Measurements from ENCODE around the gene RAPGEF1.

Gene RAPGEF1

GRCh38 chr9:131595696-131596429, 144.0 kb downstream of the RAPGEF1 start:
- DNase-seq, result no peak

DNA sequence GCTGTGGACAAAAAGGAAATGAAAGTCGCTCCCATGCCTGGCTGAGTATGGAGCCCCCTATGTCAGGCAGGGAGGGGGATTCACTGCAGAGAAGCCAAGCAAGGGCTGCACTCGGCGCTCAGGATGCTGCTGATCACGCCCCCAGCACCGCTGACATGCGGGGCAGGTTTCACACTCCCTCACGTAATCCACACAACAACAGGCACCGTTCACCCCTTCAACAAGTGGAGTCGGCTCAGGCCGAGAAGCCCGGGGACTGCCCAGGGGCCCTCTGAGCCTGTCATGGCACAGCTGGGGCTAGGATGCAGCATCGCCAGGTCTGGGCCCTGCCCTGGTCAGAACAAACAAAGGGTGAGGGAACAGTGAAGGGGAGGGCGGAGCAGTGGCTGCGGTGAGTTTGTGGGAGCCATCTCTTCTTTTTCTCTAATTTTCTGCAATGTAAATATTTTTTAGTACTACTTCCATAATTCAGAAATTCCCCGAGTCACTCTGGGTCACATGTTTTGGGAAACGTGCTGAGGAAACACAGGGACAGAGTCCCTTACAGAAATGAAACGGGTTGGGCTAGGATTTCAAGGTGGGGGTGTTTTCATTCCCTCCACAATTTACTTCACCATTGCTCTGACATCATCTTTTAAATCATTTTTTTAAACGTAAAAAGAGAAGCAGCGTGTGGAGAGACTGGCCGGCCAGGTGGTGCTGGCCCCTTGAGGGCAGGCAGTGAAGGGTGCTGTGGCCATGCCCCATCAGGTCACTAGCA, 144.8 kb downstream of the RAPGEF1 start:
- DNase-seq, result no peak

DNA sequence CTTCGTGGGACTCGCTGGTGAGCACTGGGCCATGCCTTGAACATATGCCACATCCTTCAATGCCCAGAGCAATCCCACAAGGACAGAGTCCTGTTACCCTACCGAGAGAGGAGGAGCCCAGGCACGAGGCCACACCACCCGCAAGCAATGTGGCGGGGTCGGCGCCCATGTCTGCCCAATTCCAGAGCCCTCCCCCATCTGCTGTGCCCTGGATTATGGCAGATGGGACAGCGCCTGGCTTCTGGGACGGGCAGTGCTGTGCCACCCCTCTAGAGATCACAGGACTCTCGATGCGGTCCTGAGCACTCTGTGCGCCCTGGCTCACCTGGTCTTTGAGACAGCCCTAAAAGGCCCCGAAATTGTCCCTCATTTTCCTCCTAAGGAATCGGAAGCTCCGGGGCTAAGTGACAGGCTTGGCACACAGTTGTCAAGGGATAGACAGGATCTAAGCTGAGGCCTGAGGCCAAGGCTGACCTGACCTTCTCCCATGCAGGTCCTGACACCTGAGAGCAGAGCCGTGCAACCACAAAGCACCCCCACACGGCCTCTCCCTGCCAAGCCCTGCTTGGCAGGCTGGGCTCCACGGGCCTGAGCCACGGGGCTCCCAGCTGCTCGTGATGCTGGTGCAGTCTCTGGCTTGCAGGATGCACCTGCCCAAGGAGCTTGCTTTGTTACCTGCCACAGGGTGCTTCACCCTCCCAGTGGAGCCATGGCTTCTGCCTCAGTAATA, 145.8 kb downstream of the RAPGEF1 start:
- no peak for DNase-seq

DNA sequence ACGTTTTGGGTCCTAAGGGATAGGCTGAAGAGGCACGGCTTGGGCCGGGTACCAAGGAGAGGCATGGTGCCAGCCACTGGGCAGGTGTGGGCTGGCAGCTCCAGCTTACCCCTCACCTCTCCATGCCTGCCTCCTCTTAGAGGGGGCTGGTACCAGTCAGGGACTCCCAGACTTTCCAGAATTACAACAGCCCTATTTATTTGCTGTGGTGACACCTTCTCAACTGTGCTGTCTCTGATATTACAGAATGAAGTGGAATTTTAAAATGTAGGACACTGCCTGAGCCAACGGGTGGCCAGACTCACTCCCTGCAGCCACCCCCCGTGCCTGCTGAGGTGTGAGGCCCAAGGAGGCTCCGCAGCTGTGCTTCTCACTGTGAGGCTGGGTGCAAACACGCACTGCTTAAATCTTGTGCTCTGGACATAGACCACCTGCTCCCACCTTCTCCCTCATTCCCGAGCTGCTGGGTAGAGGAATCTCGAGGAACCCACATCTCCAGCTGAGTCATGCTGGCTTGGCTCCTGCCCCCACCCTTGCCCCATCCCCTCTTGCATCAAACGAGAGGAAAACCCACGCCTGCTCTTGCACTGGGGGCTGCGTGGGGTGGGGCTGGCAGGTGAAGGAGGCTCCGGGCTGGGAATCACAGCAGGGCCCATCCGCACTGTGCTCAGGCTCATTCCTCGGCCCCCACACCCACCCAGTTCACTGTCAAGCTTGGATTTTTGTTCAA, 146.6 kb downstream of the RAPGEF1 start:
- no peak for DNase-seq

DNA sequence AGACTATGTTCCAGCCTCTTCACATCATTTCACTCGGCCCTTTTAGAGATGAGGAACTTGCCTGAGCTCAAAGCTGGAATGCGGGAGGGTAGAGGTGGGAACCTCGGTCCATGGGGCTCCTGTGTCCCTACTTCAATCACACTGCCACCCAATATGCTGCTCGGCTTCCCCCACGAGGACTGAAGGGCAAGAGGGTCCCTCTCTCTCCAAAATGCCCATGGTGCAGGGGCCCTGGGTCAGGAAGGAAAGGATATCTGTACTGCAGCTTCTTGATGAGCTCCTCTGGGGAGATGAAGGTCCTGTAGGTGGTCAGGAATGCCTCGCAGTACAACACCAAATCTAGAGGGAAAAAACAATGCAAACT, 148.0 kb downstream of the RAPGEF1 start:
- no peak for DNase-seq

- DNase-seq, result peak; percentile 82
Measured at GRCh38 chr9:131590907-131591844, 148.7 kb downstream of the RAPGEF1 start.

DNA sequence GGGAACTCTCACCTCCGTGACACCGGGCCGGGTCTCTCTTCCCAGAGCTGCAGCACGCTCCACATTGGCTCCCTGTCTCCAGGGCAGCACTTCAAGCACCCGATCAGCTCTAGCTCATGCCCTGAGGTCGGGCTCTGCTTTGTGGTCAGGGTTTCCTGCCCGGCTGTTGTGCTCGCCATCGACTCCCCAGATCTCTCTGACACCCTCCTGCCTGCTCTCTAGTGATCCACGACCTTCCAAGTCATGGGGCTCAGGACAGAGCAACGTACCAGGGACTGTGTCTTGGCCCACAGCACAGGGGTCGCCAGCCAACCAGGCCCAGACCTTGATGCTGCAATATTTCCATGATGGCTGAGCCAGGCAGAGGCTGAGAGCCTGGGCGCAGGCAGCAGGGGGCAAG, 149.4 kb downstream of the RAPGEF1 start:
- no peak for DNase-seq

DNA sequence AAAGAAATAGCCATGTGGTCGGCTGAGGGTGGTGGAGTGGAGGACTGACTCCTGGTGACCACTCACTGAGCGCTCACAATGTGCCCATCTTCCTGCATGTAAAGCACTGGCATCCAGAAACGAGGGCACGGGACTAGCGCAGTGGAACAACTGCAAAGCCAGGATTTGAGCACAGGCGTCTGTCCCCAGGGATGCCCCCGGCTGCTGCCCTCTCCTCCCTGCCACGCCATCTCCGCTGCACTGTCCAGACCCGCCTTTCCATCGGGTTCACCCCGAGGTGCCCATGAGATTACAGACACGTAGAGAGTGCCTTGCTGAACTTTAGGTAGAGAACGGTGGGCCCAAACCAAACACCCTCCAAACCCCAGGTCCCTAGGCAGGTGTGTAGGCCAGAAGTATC, 149.9 kb downstream of the RAPGEF1 start:
- no peak for DNase-seq

DNA sequence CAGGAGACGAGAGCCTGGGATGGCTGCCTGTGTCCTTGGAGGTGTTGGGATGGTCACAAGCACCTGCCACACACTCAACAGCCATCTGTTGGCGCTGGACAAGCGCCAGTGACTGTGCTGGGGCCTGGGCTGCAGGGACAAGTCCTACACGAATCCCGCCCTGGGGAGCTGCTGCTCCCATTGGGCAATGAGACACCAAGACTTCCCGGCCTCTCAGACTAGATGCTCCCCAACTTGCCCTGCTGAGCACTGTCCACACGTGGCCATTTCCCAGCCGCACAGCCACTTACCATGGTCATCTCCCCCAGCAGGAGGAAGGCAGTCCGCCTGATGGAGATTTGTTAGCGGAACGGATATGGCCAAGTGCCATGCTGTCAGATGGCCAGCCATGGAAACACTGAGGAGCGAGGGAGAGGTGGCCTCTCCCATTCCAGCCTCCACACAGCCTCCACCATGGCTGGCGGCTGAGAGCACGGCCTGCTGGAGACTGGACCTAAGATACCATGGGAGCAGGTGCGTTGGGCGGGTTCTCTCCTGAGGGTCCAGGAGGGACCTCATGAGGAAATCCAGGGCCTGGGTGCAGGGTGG, 150.7 kb downstream of the RAPGEF1 start:
- DNase-seq, result no peak

GRCh38 chr9:131588396-131588795, 151.5 kb downstream of the RAPGEF1 start:
- no peak for DNase-seq

GRCh38 chr9:131587906-131588305, 152.0 kb downstream of the RAPGEF1 start:
- DNase-seq, result no peak

GRCh38 chr9:131587331-131587730, 152.5 kb downstream of the RAPGEF1 start:
- no peak for DNase-seq

DNA sequence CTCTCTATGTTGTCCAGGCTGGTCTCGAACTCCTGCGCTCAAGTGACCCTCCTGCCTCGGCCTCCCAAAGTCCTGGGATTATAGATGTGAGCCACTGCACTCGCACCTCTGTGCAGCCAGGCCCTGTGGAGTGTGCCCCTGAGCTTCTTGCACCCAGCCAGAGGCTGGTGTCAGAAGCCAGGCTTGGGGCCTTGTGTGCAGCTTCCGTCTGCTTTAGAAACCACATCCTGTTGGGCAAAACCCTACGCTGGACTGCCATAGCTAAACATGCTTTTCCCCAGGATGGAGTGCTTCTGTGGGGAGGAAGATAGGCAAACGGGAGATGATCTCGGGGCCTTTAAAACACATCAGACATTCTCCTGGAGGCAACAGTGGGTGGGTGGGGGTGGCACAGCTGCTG, 154.5 kb downstream of the RAPGEF1 start:
- DNase-seq, result no peak

DNA sequence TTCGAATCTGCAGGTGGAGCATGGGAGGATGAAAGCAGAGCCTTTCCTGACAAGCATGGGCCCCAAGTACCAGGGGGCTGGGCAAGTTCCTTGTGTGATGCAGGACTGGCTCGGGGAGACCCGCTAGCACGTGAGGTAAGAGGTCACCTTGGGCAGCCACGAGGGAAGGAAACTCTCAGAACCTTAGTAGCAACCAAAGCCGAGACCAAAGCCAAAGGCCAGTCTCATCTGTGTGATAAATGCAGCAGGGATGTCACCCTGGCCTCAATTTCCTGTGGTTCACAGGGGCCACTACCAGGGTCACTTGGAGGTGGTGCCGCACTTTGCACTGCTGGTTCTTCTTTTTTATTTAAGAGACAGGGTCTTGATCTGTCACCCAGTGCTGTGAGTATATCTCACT, 155.0 kb downstream of the RAPGEF1 start:
- DNase-seq, result no peak

DNA sequence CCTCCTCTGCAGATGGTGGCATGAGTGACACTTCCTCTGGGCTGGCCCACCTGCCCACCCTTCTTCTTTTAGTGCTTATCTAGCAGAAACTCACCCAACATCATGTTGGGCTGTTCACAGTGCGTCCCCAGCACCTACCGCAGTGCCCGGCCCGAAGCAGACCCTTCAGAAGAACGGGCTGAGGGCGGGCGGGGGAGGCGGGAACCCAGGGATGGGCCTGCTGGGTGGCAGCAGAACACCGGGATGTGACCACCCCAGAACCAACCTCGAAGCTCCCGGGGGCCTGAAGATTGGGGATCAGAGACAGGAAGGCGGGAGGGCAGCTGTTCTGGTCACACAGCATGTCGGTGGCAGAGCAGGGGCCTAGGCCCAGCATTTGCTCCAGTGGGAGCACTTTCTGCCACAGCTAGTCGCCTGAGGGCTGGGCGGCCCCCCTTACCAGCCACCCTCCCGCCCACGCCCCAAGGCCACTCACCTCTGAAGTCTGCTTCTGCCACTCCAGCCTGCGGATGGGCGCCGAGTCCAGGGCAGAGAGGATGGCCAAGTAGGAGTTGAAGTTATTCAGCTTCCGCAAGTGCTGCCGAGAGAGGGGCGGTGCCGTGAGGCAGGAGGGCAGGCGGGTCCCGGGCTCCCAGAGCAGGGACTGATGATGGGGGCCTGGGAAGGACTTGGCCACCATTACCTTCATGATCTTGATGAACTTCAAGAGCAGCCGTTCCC, 155.9 kb downstream of the RAPGEF1 start:
- no peak for DNase-seq

DNA sequence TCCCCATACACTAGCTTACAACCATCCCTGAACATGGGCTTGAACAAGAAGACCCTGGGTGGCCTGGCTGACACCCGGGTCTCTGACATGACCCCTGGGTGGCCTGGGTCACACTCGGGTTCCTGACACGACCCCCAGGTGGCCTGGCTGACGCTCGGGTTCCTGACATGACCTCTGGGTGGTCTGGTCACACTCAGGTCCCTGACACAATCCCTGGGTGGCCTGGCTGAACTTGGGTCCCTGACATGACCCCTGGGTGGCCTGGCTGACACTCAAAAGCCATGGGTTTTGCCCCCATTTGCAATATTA, 156.6 kb downstream of the RAPGEF1 start:
- no peak for DNase-seq

GRCh38 chr9:131582466-131583336, 157.2 kb downstream of the RAPGEF1 start:
- DNase-seq, result no peak

DNA sequence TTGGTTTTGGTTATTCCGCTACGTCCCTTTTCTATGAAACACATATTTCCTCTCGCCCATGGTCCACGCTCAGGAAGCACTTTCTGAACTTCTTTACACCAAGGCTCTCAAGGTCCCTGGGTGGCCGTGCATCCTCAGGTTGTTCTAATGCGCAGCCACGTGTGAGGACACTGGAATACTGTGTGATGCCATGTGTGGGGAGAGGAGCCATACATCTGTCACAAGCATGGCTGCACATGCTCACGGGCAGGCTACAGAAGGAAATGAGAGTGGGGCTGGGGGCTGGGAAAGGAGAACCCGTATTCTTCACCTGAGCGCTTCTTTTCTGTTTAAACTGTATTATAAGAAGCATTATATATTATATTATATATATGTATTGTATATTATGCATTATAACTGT, 157.8 kb downstream of the RAPGEF1 start:
- DNase-seq, result no peak

GRCh38 chr9:131580358-131580757, 159.5 kb downstream of the RAPGEF1 start:
- no peak for DNase-seq

DNA sequence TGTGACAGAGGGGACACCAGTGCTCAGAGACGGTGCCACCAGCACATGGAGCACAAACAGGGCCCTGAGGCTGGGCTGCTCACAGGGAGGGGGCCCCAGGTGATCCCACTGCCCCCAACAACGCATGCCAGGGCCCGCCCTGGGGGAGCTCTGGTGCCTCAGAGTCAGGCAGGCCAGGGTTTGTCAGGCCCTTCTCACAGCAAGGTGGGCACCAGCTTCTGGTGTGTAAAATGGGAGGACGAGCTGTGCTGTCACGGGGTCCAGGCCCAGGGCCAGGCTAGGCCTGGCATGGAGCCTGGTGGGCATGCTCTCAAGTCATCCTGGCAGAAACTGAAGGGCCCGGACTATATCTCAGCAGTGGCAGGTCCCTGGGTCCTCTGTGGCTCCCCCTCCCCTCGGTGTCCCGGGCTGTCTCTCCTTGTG, 160.1 kb downstream of the RAPGEF1 start:
- no peak for DNase-seq
